BLaER1 treated with 17β-estradiol and CSF1 and Interleukin-3, amounts not matched to agents 10 nM and 100 nM (cell line): ENCODE results near the gene F3.
A peak's percentile ranks its signal among the peaks of the same experiment; 100 is the strongest.

Experiments
- H3K27ac ChIP-seq, 11 experiments: shearing (Covaris generic); formaldehyde crosslinking; 2 replicates each; pipeline ENCODE4 v1.8.1; 2022
- H3K27me3 ChIP-seq, 11 experiments: shearing (Covaris generic); formaldehyde crosslinking; 2 replicates each; pipeline ENCODE4 v1.8.1; 2022
- H3K36me3 ChIP-seq, 11 experiments: shearing (Covaris generic); formaldehyde crosslinking; 2 replicates each; pipeline ENCODE4 v1.8.1; 2022
- H3K4me1 ChIP-seq, 10 experiments: shearing (Covaris generic); formaldehyde crosslinking; 2 replicates each; pipeline ENCODE4 v1.8.1; 2022
- H3K4me2 ChIP-seq, 11 experiments: shearing (Covaris generic); formaldehyde crosslinking; 2 replicates each; pipeline ENCODE4 v1.8.1; 2022
- H3K4me3 ChIP-seq, 10 experiments: shearing (Covaris generic); formaldehyde crosslinking; 2 replicates each; pipeline ENCODE4 v1.8.1; 2022
- H3K9ac ChIP-seq, 11 experiments: shearing (Covaris generic); formaldehyde crosslinking; 2 replicates each; pipeline ENCODE4 v1.8.1; 2022
- H3K9me3 ChIP-seq, 11 experiments: shearing (Covaris generic); formaldehyde crosslinking; replicated peaks in 1 of 11; 2 replicates each; pipeline ENCODE4 v1.8.1; 2022
- H4K20me1 ChIP-seq, 11 experiments: shearing (Covaris generic); formaldehyde crosslinking; 2 replicates each; pipeline ENCODE4 v1.8.1; 2022
- Cebpa-rat ChIP-seq, 11 experiments: shearing (Covaris generic); IDR thresholded peaks; 2 replicates each; pipeline ENCODE4 v1.8.1; 2022

Gene F3

GRCh38 chr1:94515296-94515947 is 26.1 kb downstream of the F3 start:
- Histone ChIP-seq H4K20me1 (no peaks in the 10 kb centered on the region), H3K4me2 (no peak overlapping the region), H3K27me3 (no peaks in the 10 kb centered on the region), H3K4me3 (no peak overlapping the region), H3K9me3 (no peaks in the 10 kb centered on the region), H3K27ac (no peak overlapping the region), H3K4me1 (no peaks in the 10 kb centered on the region), H3K9ac (no peak overlapping the region), H3K36me3 (peaks cover 0 to 12% (median 0%) of the 10 kb centered on the region in 11 experiments; a peak in 6 of 22 replicates)
- TF ChIP-seq Cebpa-rat (IDR thresholded peaks at IDR 0.05), result no peak

- no peak overlapping the region for H3K27ac ChIP-seq
- no peak for TF ChIP-seq Cebpa-rat (IDR thresholded peaks at IDR 0.05)
These were observed 27.3 kb downstream of the F3 start for GRCh38 chr1:94514095-94514727.

GRCh38 chr1:94512816-94513215 is 28.7 kb downstream of the F3 start:
- no peaks in the 10 kb centered on the region for H3K4me1 ChIP-seq
- H3K27ac ChIP-seq, result no peak overlapping the region
- no peaks in the 10 kb centered on the region for H4K20me1 ChIP-seq
- no peaks in the 10 kb centered on the region for H3K9me3 ChIP-seq
- H3K4me2 ChIP-seq, result no peak overlapping the region
- H3K27me3 ChIP-seq, result no peaks in the 10 kb centered on the region
- no peak overlapping the region for H3K9ac ChIP-seq
- no peak for TF ChIP-seq Cebpa-rat (IDR thresholded peaks at IDR 0.05)
- no peak overlapping the region for H3K4me3 ChIP-seq
- H3K36me3 ChIP-seq, result peaks cover 0 to 8% (median 0%) of the 10 kb centered on the region in 11 experiments; a peak in 4 of 22 replicates

More at GRCh38 chr1:94514095-94514727, 27.3 kb downstream of the F3 start:
- H3K4me3 ChIP-seq, result no peak overlapping the region
- no peak overlapping the region for H3K9ac ChIP-seq
- H3K9me3 ChIP-seq, result no peaks in the 10 kb centered on the region
- no peaks in the 10 kb centered on the region for H3K4me1 ChIP-seq
- H4K20me1 ChIP-seq, result no peaks in the 10 kb centered on the region
- peaks cover 0 to 12% (median 0%) of the 10 kb centered on the region in 11 experiments; a peak in 6 of 22 replicates for H3K36me3 ChIP-seq
- H3K27me3 ChIP-seq, result no peaks in the 10 kb centered on the region
- no peak overlapping the region for H3K4me2 ChIP-seq

DNA sequence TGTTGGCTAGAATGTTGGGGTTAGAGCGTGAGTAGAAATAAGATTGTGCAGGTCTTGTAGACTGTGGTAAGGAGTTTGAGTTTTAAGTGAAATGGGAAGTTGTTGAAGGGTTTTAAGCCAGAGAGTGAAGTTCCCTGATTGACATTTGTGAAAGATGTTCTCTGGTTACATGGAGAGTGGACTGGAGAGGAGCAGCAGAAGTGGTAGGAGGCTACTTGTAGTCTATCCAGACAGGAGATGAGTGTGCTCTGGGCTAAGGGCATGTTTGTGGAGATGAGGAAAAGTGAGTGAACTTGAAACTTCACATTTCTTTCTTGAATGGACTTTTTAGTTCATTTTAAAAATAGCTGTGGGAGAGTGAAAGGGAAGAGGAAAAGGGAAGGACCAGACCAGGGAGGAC is 37.0 kb downstream of the F3 start:
- H3K4me1 ChIP-seq, result peaks cover 0 to 23% (median 11%) of the 10 kb centered on the region in 10 experiments; a peak in 11 of 20 replicates
- no peaks in the 10 kb centered on the region for H3K9me3 ChIP-seq
- no peak overlapping the region for H3K9ac ChIP-seq
- no peak for TF ChIP-seq Cebpa-rat (IDR thresholded peaks at IDR 0.05)
- H3K27ac ChIP-seq, result no peak overlapping the region
- H3K4me2 ChIP-seq, result peak overlapping the region in 5 of 11 experiments; percentile 21 to 57 (median 47); a peak in 10 of 22 replicates
- no peak overlapping the region for H3K4me3 ChIP-seq
- no peaks in the 10 kb centered on the region for H3K27me3 ChIP-seq
- H4K20me1 ChIP-seq, result no peaks in the 10 kb centered on the region
- peaks cover 8 to 57% (median 36%) of the 10 kb centered on the region in 11 experiments; a peak in 18 of 22 replicates for H3K36me3 ChIP-seq

- no peak overlapping the region for H3K4me3 ChIP-seq
- no peaks in the 10 kb centered on the region for H4K20me1 ChIP-seq
- H3K27ac ChIP-seq, result no peak overlapping the region
- TF ChIP-seq Cebpa-rat (IDR thresholded peaks at IDR 0.05), result no peak
- no peak overlapping the region for H3K9ac ChIP-seq
- no peaks in the 10 kb centered on the region for H3K9me3 ChIP-seq
- H3K27me3 ChIP-seq, result no peaks in the 10 kb centered on the region
- peaks cover 0 to 23% (median 11%) of the 10 kb centered on the region in 10 experiments; a peak in 11 of 20 replicates for H3K4me1 ChIP-seq
- H3K4me2 ChIP-seq, result no peak overlapping the region
- H3K36me3 ChIP-seq, result peaks cover 14 to 71% (median 50%) of the 10 kb centered on the region in 11 experiments; a peak in 19 of 22 replicates
These were observed 38.4 kb downstream of the F3 start for GRCh38 chr1:94503153-94503552.

GRCh38 chr1:94501935-94502334 is 39.6 kb downstream of the F3 start:
- no peak overlapping the region for H3K4me3 ChIP-seq
- H3K9ac ChIP-seq, result no peak overlapping the region
- no peak overlapping the region for H3K27ac ChIP-seq
- peaks cover 0 to 23% (median 11%) of the 10 kb centered on the region in 10 experiments; a peak in 11 of 20 replicates for H3K4me1 ChIP-seq
- no peaks in the 10 kb centered on the region for H3K27me3 ChIP-seq
- H4K20me1 ChIP-seq, result no peaks in the 10 kb centered on the region
- no peak overlapping the region for H3K4me2 ChIP-seq
- no peaks in the 10 kb centered on the region for H3K9me3 ChIP-seq
- H3K36me3 ChIP-seq, result peaks cover 17 to 73% (median 50%) of the 10 kb centered on the region in 11 experiments; a peak in 19 of 22 replicates
- no peak for TF ChIP-seq Cebpa-rat (IDR thresholded peaks at IDR 0.05)

GRCh38 chr1:94501426-94501825 is 40.1 kb downstream of the F3 start:
- no peak overlapping the region for H3K4me2 ChIP-seq
- H3K4me1 ChIP-seq, result peaks cover 0 to 23% (median 11%) of the 10 kb centered on the region in 10 experiments; a peak in 11 of 20 replicates
- H3K4me3 ChIP-seq, result no peak overlapping the region
- no peak overlapping the region for H3K27ac ChIP-seq
- no peak overlapping the region for H3K9ac ChIP-seq
- H3K36me3 ChIP-seq, result peaks cover 17 to 71% (median 50%) of the 10 kb centered on the region in 11 experiments; a peak in 19 of 22 replicates
- no peaks in the 10 kb centered on the region for H4K20me1 ChIP-seq
- no peaks in the 10 kb centered on the region for H3K9me3 ChIP-seq
- TF ChIP-seq Cebpa-rat (IDR thresholded peaks at IDR 0.05), result no peak
- no peaks in the 10 kb centered on the region for H3K27me3 ChIP-seq

GRCh38 chr1:94496076-94496755 is 45.3 kb downstream of the F3 start:
- H3K4me3 ChIP-seq, result no peak overlapping the region
- H3K27ac ChIP-seq, result no peak overlapping the region
- TF ChIP-seq Cebpa-rat (IDR thresholded peaks at IDR 0.05), result no peak
- no peak overlapping the region for H3K9ac ChIP-seq
- H4K20me1 ChIP-seq, result no peaks in the 10 kb centered on the region
- no peaks in the 10 kb centered on the region for H3K4me1 ChIP-seq
- H3K9me3 ChIP-seq, result peaks cover 0 to 12% (median 6%) of the 10 kb centered on the region in 11 experiments; a peak in 7 of 22 replicates
- H3K4me2 ChIP-seq, result no peak overlapping the region
- peaks cover 29 to 61% (median 42%) of the 10 kb centered on the region in 11 experiments for H3K36me3 ChIP-seq
- no peaks in the 10 kb centered on the region for H3K27me3 ChIP-seq

GRCh38 chr1:94490556-94490955 is 51.0 kb downstream of the F3 start:
- TF ChIP-seq Cebpa-rat (IDR thresholded peaks at IDR 0.05), result no peak
- Histone ChIP-seq H3K4me3 (no peak overlapping the region), H3K36me3 (peaks cover 22 to 56% (median 30%) of the 10 kb centered on the region in 11 experiments)

More at GRCh38 chr1:94490556-94490955, 51.0 kb downstream of the F3 start:
- no peaks in the 10 kb centered on the region for H3K4me1 ChIP-seq
- peaks cover 0 to 12% (median 6%) of the 10 kb centered on the region in 11 experiments; a peak in 7 of 22 replicates for H3K9me3 ChIP-seq
- H3K4me2 ChIP-seq, result no peak overlapping the region
- H3K27me3 ChIP-seq, result no peaks in the 10 kb centered on the region
- no peak overlapping the region for H3K27ac ChIP-seq
- H3K9ac ChIP-seq, result no peak overlapping the region
- H4K20me1 ChIP-seq, result no peaks in the 10 kb centered on the region
